Activated naive CD4-positive, alpha-beta T cell (primary cell): ENCODE results near the gene PSIP1.
"Not testable (repeated sequence)": the region's sequence is repeated elsewhere in the genome, so short reads cannot be mapped to it uniquely, and the experiment has no call there.

Source experiments
- DNase-seq, 4 experiments: peaks; one replicate each; lab custom pipeline; 2025; lab: John Stamatoyannopoulos, UW

PSIP1 gene

DNA sequence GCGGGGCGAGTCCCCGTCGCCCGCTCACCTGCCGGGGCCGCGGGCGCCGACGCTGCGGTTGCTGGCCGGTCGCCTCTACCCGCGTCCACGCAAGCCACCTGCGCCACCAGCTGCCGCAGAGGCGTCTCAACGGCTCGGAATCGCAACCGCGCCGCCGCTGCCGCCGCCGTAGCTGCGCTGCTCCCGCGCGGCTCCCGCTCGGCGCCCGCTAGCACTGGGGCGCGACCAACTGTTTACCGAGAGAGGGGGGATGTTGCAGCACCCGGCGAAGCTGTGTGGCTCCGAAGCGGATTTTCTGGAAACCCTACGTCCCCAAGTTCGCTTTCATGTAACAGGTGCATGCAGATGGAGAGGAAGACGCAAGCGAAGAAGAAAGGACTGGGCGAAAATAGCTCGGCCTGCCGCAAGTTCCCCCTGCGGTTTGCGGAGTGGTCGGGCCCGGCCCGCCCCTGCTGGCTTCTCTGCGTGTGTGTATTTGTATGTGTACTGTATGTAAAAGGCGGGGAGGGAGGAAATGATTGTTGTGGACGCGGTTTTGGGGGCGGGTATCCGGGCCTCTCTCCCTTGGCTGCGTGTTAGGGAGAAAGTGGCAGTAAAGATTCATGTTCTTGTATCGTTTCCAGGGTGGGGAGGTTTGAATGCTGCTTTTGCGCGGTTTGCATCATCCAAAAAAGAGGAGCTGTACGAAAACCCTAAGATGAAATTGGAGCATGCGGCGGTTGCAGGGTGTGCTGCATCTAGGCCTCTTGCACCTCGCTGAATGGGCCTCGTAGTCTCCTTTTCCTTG lies at the start of gene PSIP1:
TSS of gene PSIP1 (minus strand) at position 182 of the 787 bp plus-strand sequence. CDS start 782 bp downstream, outside the sequence.
- peak; percentile 82 to 88 (median 84) for DNase-seq

DNA sequence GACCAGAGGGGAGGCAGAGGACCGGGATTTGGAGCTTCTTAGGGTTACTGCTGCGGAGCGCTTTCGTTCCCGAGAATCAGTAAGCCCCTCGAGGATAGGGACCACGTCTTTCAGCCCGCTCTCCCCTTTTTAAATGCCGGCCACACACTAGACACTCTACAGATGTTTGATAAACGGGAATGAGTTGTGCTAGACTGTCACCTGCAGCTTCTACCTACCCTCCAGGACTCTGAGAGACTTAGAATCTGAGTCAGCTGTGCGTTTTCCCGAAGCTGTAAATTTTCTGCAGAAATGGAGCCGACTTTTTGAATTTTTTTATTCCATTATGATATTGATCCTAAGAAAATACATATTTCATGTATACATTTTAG lies 42.7 kb upstream of the PSIP1 start:
- DNase-seq: no peak

DNA sequence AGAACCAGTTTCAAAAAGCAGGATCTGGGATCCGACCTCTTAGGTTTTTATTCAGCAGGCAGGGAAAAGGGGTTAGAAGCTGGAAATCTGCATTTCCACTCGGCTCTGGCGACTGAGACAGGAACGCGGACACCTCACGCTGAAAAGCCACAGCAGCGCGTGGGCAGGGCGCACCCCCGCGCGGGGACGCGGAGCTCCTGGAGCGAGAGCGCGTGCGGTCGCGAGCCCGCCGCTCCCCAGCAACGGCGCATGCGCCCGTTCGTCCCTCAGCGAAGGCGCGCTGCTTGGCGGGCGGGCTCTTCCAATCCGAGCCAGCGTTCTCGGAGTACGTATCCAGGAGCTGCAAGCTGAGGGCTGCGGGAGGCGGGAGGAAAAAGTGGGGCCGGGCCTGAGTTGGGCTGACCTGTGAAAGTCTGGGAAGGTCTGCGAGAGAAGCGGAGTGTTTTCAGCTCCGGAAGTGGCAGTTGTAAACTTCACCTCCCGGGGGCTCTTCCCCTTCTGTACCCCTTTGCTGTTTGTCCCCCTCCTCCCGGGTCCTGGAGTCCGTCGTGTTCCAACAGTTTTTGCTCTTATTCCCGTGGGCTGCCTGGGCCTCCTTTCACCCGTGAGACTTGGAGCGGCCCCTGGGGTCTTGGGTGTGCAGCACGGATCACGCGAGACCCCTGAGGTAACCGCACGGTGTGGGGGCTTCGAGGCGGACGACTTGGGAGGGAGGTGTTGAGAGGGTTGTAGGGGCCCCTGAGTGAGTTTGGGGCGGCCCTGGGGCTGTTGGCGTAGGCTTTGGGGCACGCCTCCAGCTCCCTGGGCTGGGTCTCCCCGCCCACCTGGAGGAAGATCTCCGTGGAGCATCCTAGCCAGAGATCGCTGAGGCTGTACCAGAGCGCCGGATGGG lies 42.1 kb upstream of the PSIP1 start, which contains the start of gene CCDC171:
TSS of gene CCDC171 (plus strand) at position 408 of the 892 bp plus-strand sequence. CDS start 11,046 bp downstream, outside the sequence.
- DNase-seq: peak; percentile 51 to 81 (median 60)

DNA sequence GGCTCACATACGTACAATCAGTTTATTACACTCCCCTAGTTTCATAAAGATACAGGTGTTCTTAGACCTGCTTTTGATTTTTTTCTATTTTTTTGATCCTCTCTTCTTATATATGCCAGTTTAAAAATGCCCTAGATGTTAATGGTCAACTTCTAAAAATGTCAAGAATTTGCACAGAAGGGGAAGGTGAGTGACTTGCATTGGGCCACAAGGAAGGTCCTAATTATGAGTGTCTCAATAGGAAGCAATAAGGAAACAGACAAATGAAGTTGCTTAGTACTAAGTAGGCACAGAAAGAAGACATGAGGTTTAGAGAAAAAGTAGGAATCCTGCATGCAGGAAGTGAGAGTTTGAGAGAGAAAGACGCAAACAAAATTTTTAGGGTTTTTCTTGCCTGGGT lies 38.8 kb upstream of the PSIP1 start:
- no peak for DNase-seq

DNA sequence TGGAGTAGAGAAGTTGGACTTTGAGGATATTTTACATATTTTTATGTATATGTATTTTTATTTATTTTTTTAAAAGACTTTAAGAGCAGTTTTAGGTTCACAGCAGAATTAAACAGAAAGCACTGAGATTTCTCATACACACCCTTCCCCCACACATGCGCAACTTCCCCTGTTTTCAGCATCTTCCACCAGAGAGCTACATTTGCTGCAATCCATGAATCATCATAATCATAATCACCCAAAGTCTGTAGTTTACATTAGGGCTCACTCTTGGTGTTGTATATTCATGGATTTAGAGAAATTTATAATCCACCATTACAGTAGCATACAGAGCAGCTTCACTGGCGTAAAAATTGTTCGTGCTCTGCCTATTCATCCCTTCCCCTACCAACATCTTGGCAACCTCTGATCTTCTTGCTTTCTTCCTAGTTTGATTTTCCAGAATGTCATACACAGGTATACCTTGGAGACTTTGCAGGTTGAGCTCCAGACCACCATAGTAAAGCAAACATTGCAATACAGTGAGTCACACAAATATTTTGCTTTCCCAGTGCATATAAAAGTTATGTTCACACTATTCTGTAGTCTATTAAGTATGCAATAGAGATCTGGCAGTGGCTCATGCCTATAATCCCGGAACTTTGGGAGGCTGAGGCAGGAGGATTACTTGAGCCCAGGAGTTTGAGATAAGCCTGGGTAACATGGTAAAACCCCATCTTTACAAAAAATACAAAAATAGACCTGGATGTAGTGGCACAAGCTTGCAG lies 32.5 kb upstream of the PSIP1 start:
- no peak for DNase-seq

DNA sequence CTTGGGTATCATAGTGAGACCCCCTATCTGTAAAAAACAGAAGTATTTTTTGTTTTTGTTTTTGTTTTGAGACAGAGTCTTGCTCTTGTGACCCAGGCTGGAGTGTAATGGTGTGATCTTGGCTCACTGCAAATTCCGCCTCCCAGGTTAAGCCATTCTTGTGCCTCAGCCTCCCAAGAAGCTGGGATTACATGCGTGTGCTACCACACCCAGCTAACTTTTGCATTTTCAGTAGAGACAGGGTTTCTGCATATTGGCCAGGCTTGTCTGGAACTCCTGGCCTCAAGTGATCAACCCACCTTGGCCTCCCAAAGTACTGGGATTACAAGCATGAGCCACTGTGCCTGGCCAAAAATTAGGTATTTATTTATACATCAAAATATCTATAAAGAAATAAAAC lies 31.9 kb upstream of the PSIP1 start:
- DNase-seq: no peak

DNA sequence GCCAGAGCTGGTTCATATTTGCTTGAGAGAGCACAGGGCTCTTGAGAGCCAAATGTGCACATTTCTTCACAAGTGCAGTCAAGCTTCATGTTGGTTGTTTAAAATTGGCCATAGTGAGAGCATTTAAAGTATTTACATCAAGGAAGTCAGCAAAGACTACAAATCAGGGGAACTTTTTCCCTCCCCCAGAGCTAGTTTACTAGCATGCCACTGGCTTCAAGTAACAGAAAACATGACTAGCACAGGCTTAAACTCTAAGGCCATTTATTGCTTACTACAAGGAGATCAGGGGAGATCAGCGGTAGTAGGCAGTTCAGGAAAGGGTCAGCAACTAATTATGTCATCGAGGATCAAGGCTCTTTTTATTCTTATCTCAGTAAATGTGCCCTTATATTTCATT lies 31.1 kb upstream of the PSIP1 start:
- DNase-seq: no peak

DNA sequence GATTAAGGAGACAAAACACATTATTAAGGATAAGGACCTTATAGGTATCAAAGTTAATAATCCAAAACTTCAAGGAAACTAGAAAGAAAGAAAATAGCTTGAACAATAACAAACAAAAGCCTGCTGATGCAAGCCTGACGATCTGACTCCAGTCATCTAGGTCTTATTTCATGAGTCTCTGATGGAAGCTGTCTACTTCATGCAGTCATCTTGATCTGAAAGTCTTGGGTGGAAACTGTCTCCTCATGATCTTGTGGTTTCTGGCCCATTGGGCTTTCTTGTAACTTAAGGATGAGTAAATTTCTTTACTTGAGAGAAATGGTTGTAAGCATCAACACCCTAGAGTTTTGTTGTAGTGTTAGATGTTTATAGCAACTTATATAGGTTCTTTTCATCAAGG lies 20.6 kb upstream of the PSIP1 start:
- no peak for DNase-seq

DNA sequence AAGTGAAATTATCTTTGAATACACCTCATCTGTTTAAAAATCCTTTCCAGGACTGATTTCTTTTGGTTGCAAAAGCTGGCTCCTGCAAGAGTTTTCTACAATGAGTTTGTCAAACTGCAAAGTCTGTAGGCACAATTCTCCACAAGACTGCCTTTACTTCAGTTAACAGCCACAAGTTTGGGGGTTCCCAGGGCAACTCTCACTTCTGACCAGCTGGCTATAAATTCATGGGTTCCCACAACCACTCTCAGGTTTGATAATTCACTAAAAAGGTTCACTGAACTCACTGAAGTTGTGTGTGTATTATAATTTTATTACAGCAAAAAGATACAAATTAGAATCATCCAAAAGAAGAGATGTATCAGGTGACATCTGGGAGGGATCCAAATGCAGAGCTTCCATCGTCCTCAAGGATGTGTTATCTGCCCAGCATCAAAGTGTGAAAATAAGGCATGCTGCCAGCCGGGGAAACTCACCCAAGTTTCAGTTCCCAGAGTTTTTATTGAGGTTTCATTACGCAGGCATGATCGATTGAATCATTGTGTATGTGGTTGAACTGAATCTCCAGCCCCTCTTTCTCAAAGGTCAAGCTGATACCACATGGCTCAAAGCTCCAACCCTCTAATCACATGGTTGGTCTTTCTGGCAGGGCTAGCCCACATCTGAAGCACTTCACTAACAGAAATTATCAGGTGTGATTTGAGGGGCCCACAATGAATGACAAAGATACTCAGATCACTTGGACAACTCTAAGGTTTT lies 19.0 kb upstream of the PSIP1 start:
- no peak for DNase-seq

DNA sequence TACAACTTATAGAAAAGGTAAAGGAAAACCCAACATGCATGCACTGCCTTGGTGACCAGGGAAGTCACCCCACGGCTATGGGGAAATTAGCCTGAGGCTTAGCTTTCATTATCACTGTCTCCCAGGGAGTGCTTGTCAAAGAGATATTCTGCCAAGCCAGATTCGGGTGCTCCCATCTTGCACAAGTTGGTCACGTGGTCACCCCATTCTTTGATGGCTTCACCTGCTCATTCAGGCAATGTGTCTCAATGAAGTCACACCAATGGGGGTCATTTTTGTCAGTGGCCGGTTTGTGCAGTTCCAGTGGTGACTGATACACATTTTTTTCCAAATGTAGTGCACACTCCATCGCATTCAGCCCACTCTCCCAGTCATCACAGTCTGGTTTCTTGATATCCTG lies 16.3 kb upstream of the PSIP1 start:
- DNase-seq: not testable (repeated sequence)

DNA sequence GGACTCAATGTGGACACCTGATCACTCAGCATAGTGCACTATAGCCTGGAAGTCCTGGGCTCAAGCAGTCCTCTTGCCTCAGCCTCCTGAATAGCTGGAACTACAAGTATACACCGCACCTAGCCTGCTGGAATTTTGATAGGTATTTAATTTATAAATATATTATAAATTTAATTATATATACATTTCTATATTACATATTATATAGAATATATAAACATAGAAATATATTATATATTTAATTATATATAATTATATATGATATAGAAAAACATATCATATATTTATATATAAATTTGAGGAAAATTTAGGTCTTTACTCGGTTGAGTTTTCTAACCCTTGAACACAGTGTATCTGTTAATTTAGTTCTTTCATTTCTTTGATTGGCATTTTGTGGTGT lies 15.2 kb upstream of the PSIP1 start:
- DNase-seq: no peak

DNA sequence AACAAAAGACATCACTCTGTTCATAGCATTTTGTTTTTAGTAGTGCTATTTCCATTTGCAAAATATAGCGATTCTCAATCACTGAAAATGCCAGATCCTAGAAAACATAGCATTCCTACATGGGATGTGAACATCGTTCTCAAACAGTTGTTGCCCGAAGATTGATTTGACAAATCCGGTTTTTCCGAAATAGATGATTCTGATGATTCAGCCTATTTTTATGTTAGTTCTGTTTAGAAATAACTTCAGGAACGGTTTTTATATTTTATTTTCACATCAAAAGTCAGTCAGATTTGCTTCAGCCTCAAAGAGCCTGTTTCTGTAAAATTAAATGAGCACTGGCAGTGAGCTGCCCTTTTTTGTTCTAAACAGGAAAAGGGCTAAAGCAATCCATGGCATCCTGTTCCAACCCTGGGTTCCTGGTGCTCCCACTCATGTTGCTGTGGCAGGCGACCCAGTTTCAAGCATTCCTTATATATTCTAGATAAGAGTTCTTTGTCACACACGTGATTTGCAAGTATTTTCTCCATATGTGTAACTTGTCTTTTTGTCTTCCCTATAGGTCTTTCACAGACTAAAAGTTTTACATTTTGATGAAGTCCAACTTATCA lies 14.2 kb upstream of the PSIP1 start:
- no peak for DNase-seq

DNA sequence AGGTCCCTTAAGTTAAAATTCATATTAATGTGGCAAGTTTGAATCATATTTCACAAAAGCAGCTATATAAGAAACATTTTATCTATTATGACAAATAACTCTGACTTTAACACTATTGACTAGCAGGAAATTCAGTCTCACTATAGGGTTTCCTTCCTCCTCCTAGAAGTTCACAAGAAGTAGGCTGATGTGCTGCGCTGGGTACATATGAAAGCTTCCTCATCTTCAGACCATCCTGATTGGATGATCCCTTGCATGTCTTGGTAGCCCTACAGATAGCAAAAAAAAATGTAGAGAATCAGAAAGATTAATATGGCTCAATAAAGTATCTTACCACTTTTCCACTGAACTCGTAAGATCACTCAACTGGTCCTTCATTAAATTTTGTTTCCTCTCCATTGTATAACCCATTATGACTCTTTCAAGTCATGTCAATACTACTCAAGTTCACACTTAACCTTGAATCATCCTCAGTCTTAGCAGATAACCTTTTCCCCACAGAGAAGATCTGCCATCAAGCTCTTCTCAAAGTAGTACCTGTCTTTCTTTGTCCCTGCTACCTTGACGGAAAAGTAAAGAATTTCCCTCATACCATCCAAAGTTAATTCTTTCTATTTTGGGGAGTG lies 11.5 kb upstream of the PSIP1 start:
- no peak for DNase-seq

DNA sequence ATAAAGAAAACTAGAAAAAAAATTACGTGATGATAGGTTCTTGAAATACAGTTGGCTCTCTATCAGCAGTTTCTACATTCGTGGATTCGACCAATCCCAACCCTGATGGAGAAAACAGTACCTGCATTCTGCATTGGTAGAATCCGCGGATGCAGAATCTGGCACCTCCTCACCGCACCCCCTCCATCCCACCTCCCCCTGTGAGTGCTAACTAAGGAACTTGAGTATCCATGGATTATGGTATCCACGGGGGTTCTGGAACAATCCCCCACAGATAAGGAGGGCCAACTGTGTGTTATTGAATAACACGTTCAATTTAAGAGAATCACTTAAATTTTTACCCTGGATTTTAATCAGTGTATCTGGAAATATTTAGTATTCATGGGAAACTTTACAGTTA lies 10.5 kb upstream of the PSIP1 start:
- DNase-seq: no peak

DNA sequence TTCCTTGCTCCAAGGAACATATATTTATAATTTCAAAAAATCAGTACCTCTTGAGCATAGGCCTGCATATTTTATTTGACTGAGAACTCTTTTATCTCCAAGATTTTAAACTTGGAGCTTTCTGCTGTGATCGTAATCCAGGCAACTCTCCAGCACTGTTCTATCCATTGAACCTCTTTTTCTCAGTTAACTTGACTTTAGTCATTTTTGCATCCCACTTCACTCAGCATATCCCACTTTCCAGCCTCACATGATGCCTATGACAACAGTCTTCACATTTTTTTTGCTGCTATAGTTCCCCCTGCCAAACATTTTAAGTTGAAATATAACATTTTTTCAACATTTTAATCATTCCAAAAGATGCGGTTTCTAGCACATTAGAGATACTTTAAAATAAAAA lies 9.1 kb upstream of the PSIP1 start:
- no peak for DNase-seq

DNA sequence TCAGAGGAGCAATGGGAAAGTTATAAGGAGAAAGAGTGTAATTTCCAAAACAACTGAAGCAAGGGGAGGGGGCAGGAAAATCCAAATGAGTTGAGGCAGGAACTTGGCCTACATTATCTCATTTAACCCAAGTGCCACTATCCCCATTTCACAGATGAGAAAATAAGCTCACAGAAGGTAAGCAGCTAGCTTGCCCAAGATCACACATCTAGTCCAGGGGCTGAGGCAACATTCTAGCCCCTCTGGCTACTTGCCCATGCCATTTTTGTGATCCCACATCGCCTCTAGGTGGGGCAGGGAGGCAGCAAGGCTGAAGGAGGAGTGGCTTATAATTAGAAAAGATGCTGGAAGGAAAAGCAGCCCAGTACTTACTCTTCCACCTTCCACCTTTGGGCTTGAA lies 2.6 kb upstream of the PSIP1 start:
- no peak for DNase-seq

DNA sequence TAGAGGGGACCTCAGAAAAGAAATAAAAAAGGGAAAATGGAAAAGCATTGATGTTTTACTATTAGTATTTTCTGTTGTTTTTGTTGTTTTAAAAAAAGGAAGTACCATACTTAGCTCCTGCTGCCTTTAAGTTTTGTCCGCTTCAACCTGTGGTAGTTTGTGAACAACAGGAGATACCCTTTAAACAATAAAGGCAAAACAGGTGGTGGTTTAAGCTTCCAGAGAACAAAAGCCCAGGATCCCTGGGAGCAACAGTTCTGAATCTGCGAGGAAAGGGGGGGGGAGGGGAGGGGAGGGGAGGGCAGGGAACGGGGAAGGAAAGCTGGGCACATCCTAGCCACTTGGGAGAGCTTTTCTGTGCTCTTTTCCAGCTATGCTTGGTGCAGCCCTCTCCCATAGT lies 2.1 kb upstream of the PSIP1 start:
- no peak for DNase-seq

DNA sequence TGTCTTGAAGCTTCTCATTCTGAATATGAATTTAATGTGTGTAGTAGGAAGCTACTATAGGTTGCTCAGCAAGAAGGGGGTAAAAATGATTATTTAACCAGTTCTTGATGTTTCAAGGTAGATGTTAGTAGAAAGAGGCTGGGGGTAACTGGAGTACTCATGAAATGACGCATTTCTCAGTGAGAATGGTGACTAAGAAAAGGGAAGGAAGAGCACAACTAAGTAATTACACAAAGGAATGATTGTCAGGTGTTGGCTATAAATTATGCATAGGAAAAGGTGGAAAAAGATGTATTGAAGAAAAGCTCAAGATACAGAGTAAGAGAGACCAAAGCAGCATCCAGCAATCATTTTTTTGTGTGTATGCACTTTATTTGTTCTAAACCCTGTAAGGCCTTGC lies 1.4 kb upstream of the PSIP1 start:
- no peak for DNase-seq

DNA sequence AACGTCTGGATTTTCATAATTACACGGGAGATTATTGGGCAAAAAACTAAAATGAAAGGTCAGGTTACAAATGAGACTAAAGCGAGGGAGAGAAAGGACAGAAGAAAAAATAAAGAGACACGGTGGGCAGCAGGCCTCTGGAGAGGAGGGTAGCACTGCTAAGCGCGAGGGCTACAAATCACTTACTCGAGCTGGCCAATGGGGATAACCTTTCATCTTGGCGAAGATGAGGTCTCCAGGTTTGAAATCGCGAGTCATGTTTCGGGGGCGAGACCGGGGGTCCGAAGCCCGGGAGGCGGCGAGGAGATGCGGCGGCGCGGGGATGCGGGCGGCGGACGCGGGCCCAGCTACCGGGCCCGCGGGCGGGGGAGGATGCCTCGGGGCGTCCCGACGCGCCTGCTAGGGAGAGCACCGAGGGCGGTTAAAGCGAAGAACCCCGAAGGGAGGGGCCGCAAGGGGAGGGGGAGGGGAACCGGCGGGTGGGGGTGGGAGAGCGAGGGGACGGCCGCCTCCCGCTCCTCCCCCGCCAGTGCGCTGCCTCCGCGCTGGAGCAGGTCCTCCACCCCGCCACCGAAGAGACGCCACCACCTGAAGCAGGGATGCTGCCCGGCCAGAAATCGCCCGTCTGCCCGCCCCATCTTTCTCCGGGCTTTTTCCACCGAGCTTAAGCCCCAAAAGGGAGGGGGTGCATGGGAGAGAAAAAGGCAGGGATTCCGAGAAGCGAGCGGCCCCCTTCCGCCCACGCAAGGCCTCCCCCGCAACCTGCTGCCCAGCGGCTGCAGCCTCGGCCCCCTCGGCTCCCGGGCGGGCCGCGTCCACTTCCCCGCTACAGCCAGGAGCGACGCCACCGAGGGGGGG lies 610 bp downstream of the PSIP1 start:
- DNase-seq: peak; percentile 36 to 60 (median 42)

DNA sequence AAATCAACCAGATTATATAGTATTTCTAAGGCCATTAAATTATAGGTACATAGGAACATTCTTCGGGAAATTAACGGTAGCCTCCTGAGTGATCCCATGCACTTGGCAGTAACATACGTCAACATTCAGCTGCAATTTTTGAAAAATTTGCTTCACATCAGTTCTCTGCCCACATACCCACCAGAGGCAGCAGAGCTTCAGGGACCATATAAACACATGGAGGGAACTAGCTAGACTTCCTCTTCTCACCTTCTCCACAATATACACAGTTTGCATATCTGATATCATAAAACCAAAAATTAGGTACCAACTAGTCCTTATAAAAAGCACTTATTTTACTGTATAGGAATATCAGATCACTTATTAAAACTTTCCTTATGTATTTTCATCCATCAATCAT lies 4.8 kb downstream of the PSIP1 start:
- no peak for DNase-seq
